ENCODE results near the gene ANO6.

DNA sequence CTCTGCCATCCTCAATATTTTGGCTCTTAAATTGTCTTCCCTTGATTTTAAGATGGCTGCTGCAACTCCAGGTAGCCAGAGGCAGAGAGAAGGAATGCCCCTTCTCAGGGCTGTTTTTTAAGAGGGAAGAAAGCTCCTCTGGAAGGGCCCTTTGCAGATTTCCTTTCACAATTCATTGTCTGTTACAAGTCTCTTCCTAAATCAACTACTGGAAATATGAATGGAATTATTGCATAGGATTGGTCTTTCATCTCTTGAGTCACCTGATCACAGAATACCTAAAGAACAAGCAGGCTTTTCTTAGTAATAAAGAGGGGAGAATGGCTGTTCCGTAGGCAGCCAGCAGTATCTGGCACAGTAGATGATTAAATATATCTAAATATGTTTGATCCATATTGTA is 118.5 kb downstream of the ANO6 start:
- TF ChIP-seq POLR2AphosphoS5 (IDR thresholded peaks at IDR 0.05): no peak
- TF ChIP-seq, protein P1, sequence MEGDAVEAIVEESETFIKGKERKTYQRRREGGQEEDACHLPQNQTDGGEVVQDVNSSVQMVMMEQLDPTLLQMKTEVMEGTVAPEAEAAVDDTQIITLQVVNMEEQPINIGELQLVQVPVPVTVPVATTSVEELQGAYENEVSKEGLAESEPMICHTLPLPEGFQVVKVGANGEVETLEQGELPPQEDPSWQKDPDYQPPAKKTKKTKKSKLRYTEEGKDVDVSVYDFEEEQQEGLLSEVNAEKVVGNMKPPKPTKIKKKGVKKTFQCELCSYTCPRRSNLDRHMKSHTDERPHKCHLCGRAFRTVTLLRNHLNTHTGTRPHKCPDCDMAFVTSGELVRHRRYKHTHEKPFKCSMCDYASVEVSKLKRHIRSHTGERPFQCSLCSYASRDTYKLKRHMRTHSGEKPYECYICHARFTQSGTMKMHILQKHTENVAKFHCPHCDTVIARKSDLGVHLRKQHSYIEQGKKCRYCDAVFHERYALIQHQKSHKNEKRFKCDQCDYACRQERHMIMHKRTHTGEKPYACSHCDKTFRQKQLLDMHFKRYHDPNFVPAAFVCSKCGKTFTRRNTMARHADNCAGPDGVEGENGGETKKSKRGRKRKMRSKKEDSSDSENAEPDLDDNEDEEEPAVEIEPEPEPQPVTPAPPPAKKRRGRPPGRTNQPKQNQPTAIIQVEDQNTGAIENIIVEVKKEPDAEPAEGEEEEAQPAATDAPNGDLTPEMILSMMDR (IDR thresholded peaks at IDR 0.05): no peak
